Upper lobe of left lung (tissue), 4 donors: ENCODE data around the gene MFAP3L.

Experiments used
- POLR2A ChIP-seq, 4 donors: fragments of 450-650 bp; IDR thresholded peaks; one replicate each; pipeline ENCODE4 v1.5.1; 2016 to 2017; ENCODE audit warnings: antibody characterized with exemption in 4 of 4, mild to moderate bottlenecking in 2 of 4
- POLR2AphosphoS5 ChIP-seq, 2 donors: sonication (generic); formaldehyde crosslinking; IDR thresholded peaks; one replicate each; pipeline ENCODE4 v1.5.1; 2017; ENCODE audit warnings: antibody characterized with exemption in 2 of 2
- TF ChIP-seq, protein P1 (sequence below), 6 experiments: fragments of 450-650 bp in 4 of 6; fragments of 200-600 bp in 2 of 6; sonication (generic) in 2 of 6; IDR thresholded peaks; one replicate each; pipeline ENCODE4 v1.5.1; 2016 to 2019; ENCODE audit warnings: antibody characterized with exemption in 6 of 6

DNA sequence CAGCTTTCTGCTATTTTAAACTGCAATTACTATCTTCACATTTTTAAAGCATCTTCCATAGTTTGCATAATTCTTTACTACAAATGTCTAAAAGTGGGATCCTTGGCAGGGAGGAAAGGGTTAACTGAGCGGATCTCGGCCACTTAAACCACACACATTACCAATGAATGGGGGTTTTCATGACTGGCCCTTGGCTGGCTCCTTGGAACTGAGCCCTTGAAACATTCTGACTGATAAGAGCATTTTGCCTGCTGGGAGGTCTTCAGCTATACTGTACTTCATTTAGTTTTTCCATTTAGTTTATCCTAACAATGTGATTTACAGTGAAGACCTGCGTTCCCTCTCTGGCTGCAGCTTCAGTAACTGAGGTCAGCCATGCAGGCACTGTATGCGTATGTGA, 31.7 kb upstream of the MFAP3L start:
- no peak for TF ChIP-seq POLR2A (IDR thresholded peaks at IDR 0.05)
- TF ChIP-seq, protein P1, sequence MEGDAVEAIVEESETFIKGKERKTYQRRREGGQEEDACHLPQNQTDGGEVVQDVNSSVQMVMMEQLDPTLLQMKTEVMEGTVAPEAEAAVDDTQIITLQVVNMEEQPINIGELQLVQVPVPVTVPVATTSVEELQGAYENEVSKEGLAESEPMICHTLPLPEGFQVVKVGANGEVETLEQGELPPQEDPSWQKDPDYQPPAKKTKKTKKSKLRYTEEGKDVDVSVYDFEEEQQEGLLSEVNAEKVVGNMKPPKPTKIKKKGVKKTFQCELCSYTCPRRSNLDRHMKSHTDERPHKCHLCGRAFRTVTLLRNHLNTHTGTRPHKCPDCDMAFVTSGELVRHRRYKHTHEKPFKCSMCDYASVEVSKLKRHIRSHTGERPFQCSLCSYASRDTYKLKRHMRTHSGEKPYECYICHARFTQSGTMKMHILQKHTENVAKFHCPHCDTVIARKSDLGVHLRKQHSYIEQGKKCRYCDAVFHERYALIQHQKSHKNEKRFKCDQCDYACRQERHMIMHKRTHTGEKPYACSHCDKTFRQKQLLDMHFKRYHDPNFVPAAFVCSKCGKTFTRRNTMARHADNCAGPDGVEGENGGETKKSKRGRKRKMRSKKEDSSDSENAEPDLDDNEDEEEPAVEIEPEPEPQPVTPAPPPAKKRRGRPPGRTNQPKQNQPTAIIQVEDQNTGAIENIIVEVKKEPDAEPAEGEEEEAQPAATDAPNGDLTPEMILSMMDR (IDR thresholded peaks at IDR 0.05), result no peak
- no peak for TF ChIP-seq POLR2AphosphoS5 (IDR thresholded peaks at IDR 0.05)
